Cortex of kidney (tissue), 1 donor: ENCODE results near the gene RAPGEF4.

ENCODE experiments used
- DNase-seq: peaks from one replicate; lab custom pipeline; 2025; lab: John Stamatoyannopoulos, UW

RAPGEF4 gene

GRCh38 chr2:172908275-172908674, 172.6 kb downstream of the RAPGEF4 start:
- no peak for DNase-seq

- DNase-seq = no peak
Measured at GRCh38 chr2:172909454-172909853, 173.8 kb downstream of the RAPGEF4 start.

- no peak for DNase-seq
Measured at GRCh38 chr2:172912266-172912665, 176.6 kb downstream of the RAPGEF4 start.

GRCh38 chr2:172914341-172915008, 178.8 kb downstream of the RAPGEF4 start:
- DNase-seq = no peak

- DNase-seq = no peak
Measured at GRCh38 chr2:172917716-172918115, 182.1 kb downstream of the RAPGEF4 start.

GRCh38 chr2:172919732-172920131, 184.1 kb downstream of the RAPGEF4 start:
- no peak for DNase-seq

GRCh38 chr2:172921532-172922236, 186.0 kb downstream of the RAPGEF4 start:
- DNase-seq = no peak

GRCh38 chr2:172922306-172922705, 186.7 kb downstream of the RAPGEF4 start:
- no peak for DNase-seq

GRCh38 chr2:172922815-172923214, 187.2 kb downstream of the RAPGEF4 start:
- DNase-seq = no peak

- no peak for DNase-seq
Measured at GRCh38 chr2:172924097-172924660, 188.5 kb downstream of the RAPGEF4 start.

GRCh38 chr2:172925600-172925999, 190.0 kb downstream of the RAPGEF4 start:
- no peak for DNase-seq

GRCh38 chr2:172926785-172927640, 191.4 kb downstream of the RAPGEF4 start:
- no peak for DNase-seq

GRCh38 chr2:172927641-172928357, 192.2 kb downstream of the RAPGEF4 start:
- DNase-seq = no peak

- DNase-seq = no peak
Measured at GRCh38 chr2:172928756-172929155, 193.1 kb downstream of the RAPGEF4 start.

- DNase-seq = no peak
Measured at GRCh38 chr2:172929644-172930043, 194.0 kb downstream of the RAPGEF4 start.

GRCh38 chr2:172930871-172931255, 195.2 kb downstream of the RAPGEF4 start:
- no peak for DNase-seq

GRCh38 chr2:172931256-172931894, 195.7 kb downstream of the RAPGEF4 start:
- DNase-seq = no peak

GRCh38 chr2:172931918-172932520, 196.4 kb downstream of the RAPGEF4 start:
- DNase-seq = no peak

- DNase-seq = no peak
Measured at GRCh38 chr2:172937884-172938712, 202.5 kb downstream of the RAPGEF4 start.
